Endothelial cell of umbilical vein (primary cell): Measurements from ENCODE around the gene ABCA1. TPM values are rescaled to one million over a fixed set of nuclear protein-coding genes. Genes with fewer than 3 reads are reported as not detected.
A peak's percentile ranks its signal among the peaks of the same experiment; 100 is the strongest.

ENCODE experiments used
- BruUV-seq: library from RNA; stranded (reverse); fragments of 400-500 nt; replicated peaks from 2 replicates; lab custom pipeline; 2021; lab: Mats Ljungman, UMichigan
- CTCF ChIA-PET: fragments of 300-600, 350-600 bp; sonication (Branson Sonifier 250); formaldehyde crosslinking; loops from one replicate; lab custom pipeline; 2021; ENCODE audit warnings: antibody characterized with exemption, inconsistent platforms; lab: Charles Lee
- POLR2A ChIA-PET: fragments of 300-600, 350-600 bp; sonication (Branson Sonifier 250); formaldehyde crosslinking; loops from one replicate; lab custom pipeline; 2021; ENCODE audit warnings: antibody characterized with exemption, inconsistent platforms; lab: Charles Lee
- DNase-seq: peaks from one replicate; pipeline ENCODE4 v3.0.0-alpha.2; 2011; ENCODE audit warnings: low read depth, low spot score
- FAIRE-seq: peaks from 2 replicates; lab custom pipeline; 2011; peaks lifted over from hg19 to GRCh38; lab: Jason Lieb, UNC
- H2AFZ ChIP-seq: 2 replicates; pipeline ENCODE4 v1.6.0; 2012; ENCODE audit warnings: low read depth, low read length, control low read depth, inconsistent platforms
- H3K27ac ChIP-seq: 2 replicates; pipeline ENCODE4 v1.5.1; 2011; ENCODE audit warnings: low read depth, mild to moderate bottlenecking, control low read depth, low read length, moderate library complexity; ENCODE audit not compliant: insufficient read depth
- H3K27me3 ChIP-seq, 2 experiments: 2 replicates each; pipeline versions ENCODE4 v1.6.0 to v1.6.1; 2011; ENCODE audit warnings: low read length in 2 of 2, mixed read lengths in 1 of 2; ENCODE audit not compliant: control insufficient read depth in 2 of 2, insufficient read depth in 2 of 2
- H3K36me3 ChIP-seq, 2 experiments: 2 replicates in 1 of 2; 3 replicates in 1 of 2; pipeline ENCODE4 v1.5.1; 2011; ENCODE audit warnings: low read length in 2 of 2, mild to moderate bottlenecking in 1 of 2, moderate library complexity in 1 of 2; ENCODE audit not compliant: control insufficient read depth in 2 of 2, insufficient read depth in 2 of 2; ENCODE audit errors: extremely low read depth in 1 of 2
- H3K4me1 ChIP-seq: 3 replicates; pipeline ENCODE4 v1.5.1; 2011; ENCODE audit warnings: mild to moderate bottlenecking, low read length; ENCODE audit not compliant: control insufficient read depth, insufficient read depth; ENCODE audit errors: extremely low read depth
- H3K4me2 ChIP-seq: 2 replicates; pipeline ENCODE4 v1.6.1; 2011; ENCODE audit warnings: low read length, control low read depth, mixed read lengths; ENCODE audit not compliant: insufficient read depth
- H3K4me3 ChIP-seq, 3 experiments: fragments of 200-600 bp in 1 of 3; sonication (generic), shearing (Covaris generic) in 1 of 3; replicated peaks in 1 of 3; 2 replicates each; pipeline ENCODE4 v1.5.1; 2011 to 2016; ENCODE audit warnings: control low read depth in 3 of 3, low read length in 3 of 3, mild to moderate bottlenecking in 2 of 3, inconsistent platforms in 1 of 3, low read depth in 1 of 3, moderate library complexity in 1 of 3; ENCODE audit not compliant: insufficient read depth in 1 of 3
- H3K79me2 ChIP-seq: 2 replicates; pipeline ENCODE4 v1.6.0; 2012; ENCODE audit warnings: low read length, inconsistent platforms; ENCODE audit not compliant: control insufficient read depth, insufficient read depth
- H3K9ac ChIP-seq: replicated peaks from 2 replicates; pipeline ENCODE3; 2011; ENCODE audit warnings: low read length, control low read depth; ENCODE audit not compliant: insufficient read depth; ENCODE audit errors: extremely low read depth
- H3K9me1 ChIP-seq: replicated peaks from 3 replicates; pipeline ENCODE4 v1.6.0; 2011; ENCODE audit warnings: mild to moderate bottlenecking, low read length; ENCODE audit not compliant: control insufficient read depth, insufficient read depth; ENCODE audit errors: extremely low read depth
- H3K9me3 ChIP-seq: replicated peaks from 2 replicates; pipeline ENCODE4 v1.5.1; 2012; ENCODE audit warnings: low read length, inconsistent platforms; ENCODE audit not compliant: control insufficient read depth, insufficient read depth
- H4K20me1 ChIP-seq: replicated peaks from 2 replicates; pipeline ENCODE3; 2011; ENCODE audit warnings: mild to moderate bottlenecking, low read length; ENCODE audit not compliant: control insufficient read depth, insufficient read depth; ENCODE audit errors: extremely low read depth
- CTCF ChIP-seq, 2 donors: IDR thresholded peaks; 1 replicate in 1 of 2; 2 replicates in 1 of 2; pipeline ENCODE4 v1.5.1; 2011; ENCODE audit warnings: low read length in 2 of 2, mild to moderate bottlenecking in 2 of 2, moderate library complexity in 2 of 2, control low read depth in 1 of 2, inconsistent platforms in 1 of 2, low read depth in 1 of 2; ENCODE audit not compliant: insufficient read depth in 1 of 2; ENCODE audit errors: extremely low read depth in 1 of 2
- EZH2 ChIP-seq: IDR thresholded peaks from 2 replicates; pipeline ENCODE4 v1.6.1; 2012; ENCODE audit warnings: borderline replicate concordance, low read depth, mild to moderate bottlenecking, moderate library complexity, low read length, inconsistent platforms; ENCODE audit not compliant: severe bottlenecking
- FOS ChIP-seq: IDR thresholded peaks from 2 replicates; pipeline ENCODE4 v1.6.1; 2011; ENCODE audit warnings: mild to moderate bottlenecking, low read length, moderate library complexity, borderline replicate concordance; ENCODE audit not compliant: insufficient read depth
- GATA2 ChIP-seq: IDR thresholded peaks from 2 replicates; pipeline ENCODE4 v1.7.0; 2011; ENCODE audit warnings: low read depth, mild to moderate bottlenecking, moderate library complexity, mixed read lengths, low read length; ENCODE audit not compliant: insufficient read length, insufficient read depth
- JUN ChIP-seq: IDR thresholded peaks from 2 replicates; pipeline ENCODE4 v1.6.1; 2011; ENCODE audit warnings: borderline replicate concordance, low read depth; ENCODE audit not compliant: insufficient read length, insufficient read depth
- MAX ChIP-seq: IDR thresholded peaks from 2 replicates; pipeline ENCODE4 v1.6.1; 2011; ENCODE audit not compliant: insufficient read depth, insufficient read length
- MYC ChIP-seq: IDR thresholded peaks from one replicate; pipeline ENCODE4 v1.6.1; 2011; ENCODE audit warnings: mild to moderate bottlenecking, low read depth, low read length
- POLR2A ChIP-seq: IDR thresholded peaks from 2 replicates; pipeline ENCODE4 v1.6.1; 2012; ENCODE audit warnings: low read depth, mild to moderate bottlenecking, control low read depth, low read length
- POLR2AphosphoS5 ChIP-seq: IDR thresholded peaks from 2 replicates; pipeline ENCODE4 v1.6.1; 2012; ENCODE audit warnings: low read depth, mild to moderate bottlenecking, control low read depth, low read length, moderate library complexity; ENCODE audit not compliant: insufficient read depth
- dilution Hi-C: fragments of 300-500 bp; cut with MboI; formaldehyde crosslinking; loops from one replicate; pipeline ENCODE4 v1.15.0; 2019; ENCODE audit warnings: low sequenced_read_pairs; ENCODE audit not compliant: extremely low pct_ligation_motif_present
- intact Hi-C: fragments of 100-400 bp; cut with micrococcal nuclease; formaldehyde crosslinking; loops from one replicate; pipeline ENCODE4 v1.10.0; 2022
- polyA plus RNA-seq, 4 experiments: library from polyadenylated mRNA; depleted of rRNA in 3 of 4; stranded (reverse) in 3 of 4; unstranded in 1 of 4; fragments of >200 nt; gene quantifications; 2 replicates each; pipeline versions ENCODE4 v1.2.1 to v1.2.3, GENCODE V29; 2011 to 2012; ENCODE audit warnings: missing spikeins in 1 of 4
- total RNA-seq: library from RNA; stranded (reverse); gene quantifications from 2 replicates; pipeline ENCODE4 v1.2.3, GENCODE V29; 2021

Gene ABCA1
- total and polyA plus RNA-seq, 2 donors (not counting 3 experiments of a cell fraction or from before 2014, with no cell fraction given), result 2.4 to 9.8 TPM

DNA sequence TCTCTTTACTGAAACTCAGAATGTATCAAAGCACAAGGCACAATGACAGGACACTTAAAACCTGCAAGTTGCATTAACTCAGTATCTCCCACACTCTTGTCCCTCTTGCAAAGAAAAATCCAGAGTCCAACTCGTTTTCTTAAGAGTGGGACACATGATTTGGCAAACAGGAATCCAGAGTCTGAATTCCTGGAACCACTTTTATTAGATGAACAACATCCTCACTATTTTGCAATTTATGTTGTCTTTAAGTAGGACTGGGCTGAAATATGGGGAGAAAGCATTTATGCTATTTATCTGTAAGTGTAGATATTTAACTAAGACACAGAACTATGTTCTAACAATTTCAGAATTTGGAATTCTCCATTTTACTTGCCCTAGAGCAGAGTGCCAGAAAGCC is 69.1 kb downstream of the ABCA1 start:
- POLR2A ChIA-PET, result no interaction called here
- H3K9me3 ChIP-seq, result no peaks in the 10 kb centered on the region
- no TSS peak for BruUV-seq
- H3K4me1 ChIP-seq, result no peaks in the 10 kb centered on the region
- TF ChIP-seq MYC, result no peak
- no peak for TF ChIP-seq FOS
- no peak for TF ChIP-seq JUN
- no peak for TF ChIP-seq EZH2
- no peak for TF ChIP-seq POLR2A
- TF ChIP-seq POLR2AphosphoS5, result no peak
- TF ChIP-seq MAX, result no peak
- no peak for TF ChIP-seq CTCF (IDR thresholded peaks at IDR 0.05; ENCODE audit: extremely low read depth in 1 of 2, insufficient read depth in 1 of 2, low read depth in 1 of 2, low read length in 2 of 2)
- no peak for TF ChIP-seq GATA2
- no peak overlapping the region for H2AFZ ChIP-seq
- dilution Hi-C loops, result no loop called here
- no peak overlapping the region for H3K9ac ChIP-seq
- no peaks in the 10 kb centered on the region for H3K36me3 ChIP-seq
- no peaks in the 10 kb centered on the region for H3K27me3 ChIP-seq
- H4K20me1 ChIP-seq, result no peaks in the 10 kb centered on the region
- no peaks in the 10 kb centered on the region for H3K9me1 ChIP-seq
- no peaks in the 10 kb centered on the region for H3K79me2 ChIP-seq
- no peak for DNase-seq
- FAIRE-seq, result peak; percentile 26
- intact Hi-C loops, result no loop called here
- H3K27ac ChIP-seq, result no peak overlapping the region
- H3K4me3 ChIP-seq, result no peak overlapping the region
- CTCF ChIA-PET, result no interaction called here
- no peak overlapping the region for H3K4me2 ChIP-seq
